Mesenteric fat pad (tissue), 1 donor: ENCODE data around the gene NTRK1. TPM values are rescaled to one million over a fixed set of nuclear protein-coding genes. Genes with fewer than 3 reads are reported as not detected.

ENCODE experiments used
- DNase-seq: peaks from one replicate; pipeline ENCODE4 v3.0.0-alpha.2; 2020; ENCODE audit warnings: low spot score
- total RNA-seq: library from RNA; stranded (reverse); fragmentation: NEBNext Ultra II Directional; extraction: Animal tissue kit (Norgen Biotek cat#: 25700); gene quantifications from one replicate; pipeline ENCODE4 v1.2.1, GENCODE V29; 2021
- donor health status: DM: yes; HTN: yes; CAD: no.

The NTRK1 gene
- total RNA-seq, 1 donor from 2014 or later: 1.8 TPM

GRCh38 chr1:156895927-156896326 is 35.3 kb downstream of the NTRK1 start:
- DNase-seq: no peak

DNA sequence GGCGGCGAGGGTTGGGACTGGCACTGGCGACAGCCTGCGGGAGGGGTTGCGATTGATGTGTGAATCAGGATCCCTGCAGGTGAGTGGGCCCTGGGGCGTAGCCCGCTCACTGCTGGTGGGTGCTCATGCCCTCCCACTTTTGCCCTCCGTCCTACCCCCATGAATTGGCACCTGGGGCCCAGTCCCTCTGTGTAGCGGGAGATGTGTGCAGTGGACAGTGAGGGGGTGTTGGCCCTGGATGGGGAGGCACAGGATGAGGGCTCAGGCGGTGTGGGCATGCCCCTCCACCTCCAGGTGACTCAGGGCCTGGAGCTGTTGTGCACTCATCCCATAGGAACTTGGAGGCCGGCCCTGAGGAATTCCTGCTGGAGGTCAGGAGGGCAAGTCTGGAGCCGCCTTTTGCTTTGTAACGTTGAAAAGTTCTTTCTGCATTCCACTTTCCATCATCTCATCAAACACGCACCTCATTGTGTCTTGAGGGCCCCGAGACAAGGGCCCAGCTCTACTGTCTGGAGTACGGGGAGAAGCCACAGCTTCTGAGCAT is 35.9 kb downstream of the NTRK1 start:
- DNase-seq: no peak

DNA sequence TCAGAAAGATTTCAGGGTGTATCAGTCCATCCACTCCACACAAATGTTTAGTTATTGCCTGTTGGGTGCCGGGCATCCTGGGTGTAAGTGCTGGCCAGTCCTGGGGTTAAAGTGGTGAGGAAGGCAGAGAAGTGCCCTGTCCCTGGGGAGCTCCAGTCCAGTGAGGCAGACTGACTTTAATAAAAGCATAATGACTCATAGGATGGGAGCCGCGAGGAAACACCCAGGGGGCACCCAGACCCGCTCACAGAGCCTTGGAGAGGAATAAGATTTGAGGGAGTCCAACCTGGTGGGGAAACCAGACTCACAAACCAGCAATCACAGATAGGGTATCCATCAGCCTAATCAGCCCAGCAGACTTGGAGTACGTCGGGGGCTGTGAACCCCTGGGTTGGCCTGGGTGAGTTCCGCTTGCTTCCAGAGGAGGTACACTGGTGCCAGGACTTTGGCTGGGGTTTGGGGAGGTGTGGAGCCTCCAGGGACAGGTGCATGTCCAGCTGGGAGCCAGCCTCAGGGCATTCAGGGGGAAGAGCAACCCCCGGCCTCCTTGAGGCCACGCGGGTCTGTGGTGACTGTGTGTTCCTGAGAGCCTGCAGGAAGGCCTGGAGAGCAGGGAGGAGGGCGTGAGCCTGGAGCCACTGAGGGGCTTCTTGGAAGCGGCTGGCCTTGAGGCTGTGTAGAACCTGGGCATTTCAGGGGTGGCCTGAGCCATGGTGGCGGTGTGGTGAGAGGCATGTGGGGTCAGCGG is 36.6 kb downstream of the NTRK1 start:
- no peak for DNase-seq

- no peak for DNase-seq
These were observed 37.5 kb downstream of the NTRK1 start for GRCh38 chr1:156898161-156898566.

- no peak for DNase-seq
These were observed 38.5 kb downstream of the NTRK1 start for GRCh38 chr1:156898971-156899664.

- no peak for DNase-seq
These were observed 39.5 kb downstream of the NTRK1 start for GRCh38 chr1:156899956-156900718.

DNA sequence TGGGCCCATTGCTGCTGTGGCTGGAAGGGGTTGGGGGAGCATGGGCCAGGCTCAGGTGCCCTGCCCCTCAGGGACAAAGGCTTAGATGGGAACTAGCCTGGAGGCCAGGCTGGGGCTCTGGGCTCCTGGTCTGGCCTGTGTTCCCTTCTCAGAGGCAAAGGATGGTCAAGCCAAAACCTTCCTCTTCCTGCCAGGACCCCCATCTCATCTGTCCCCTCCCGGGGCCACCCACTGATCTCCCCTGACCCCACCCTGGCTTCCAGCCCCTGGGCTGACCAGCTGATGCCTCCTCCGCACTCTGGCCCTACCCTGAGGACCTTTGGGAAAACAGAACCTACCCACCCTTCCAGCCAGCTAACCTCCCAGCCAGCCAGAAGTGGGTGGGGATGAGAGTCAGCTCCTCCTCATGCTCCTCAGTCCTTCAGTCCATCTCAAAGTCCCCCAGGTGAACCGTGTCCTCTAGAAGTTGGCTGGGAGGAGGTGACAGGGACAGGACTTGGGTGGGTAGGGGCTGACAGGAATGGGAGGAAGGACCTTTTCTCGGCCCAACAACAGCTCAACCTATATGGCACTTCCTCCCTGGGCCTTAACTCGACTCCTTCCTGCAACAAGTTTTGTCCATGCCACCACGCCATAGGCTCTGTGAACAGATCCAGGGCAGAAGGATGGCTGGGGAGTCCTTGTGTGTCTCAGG is 40.4 kb downstream of the NTRK1 start:
- no peak for DNase-seq

DNA sequence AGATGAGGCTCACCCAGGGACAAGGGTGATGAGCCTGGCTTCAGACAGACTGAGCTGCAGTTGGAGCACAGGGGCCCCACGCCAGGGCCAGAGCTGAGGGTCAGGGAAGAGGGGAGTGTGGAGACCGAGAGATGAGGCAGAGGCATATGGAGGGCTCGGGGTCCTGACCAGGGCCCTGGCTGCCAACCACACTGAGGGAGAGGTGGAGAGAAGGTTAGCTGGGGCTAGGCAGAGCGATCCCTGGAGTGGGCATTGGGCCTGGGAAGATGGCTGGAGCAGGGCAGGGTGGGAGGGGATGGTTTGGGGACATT is 40.9 kb downstream of the NTRK1 start:
- DNase-seq: no peak

- no peak for DNase-seq
These were observed 41.6 kb downstream of the NTRK1 start for GRCh38 chr1:156901966-156902915.

- DNase-seq: no peak
These were observed 42.8 kb downstream of the NTRK1 start for GRCh38 chr1:156903328-156904091.

GRCh38 chr1:156904187-156904959 is 43.7 kb downstream of the NTRK1 start:
- no peak for DNase-seq

DNA sequence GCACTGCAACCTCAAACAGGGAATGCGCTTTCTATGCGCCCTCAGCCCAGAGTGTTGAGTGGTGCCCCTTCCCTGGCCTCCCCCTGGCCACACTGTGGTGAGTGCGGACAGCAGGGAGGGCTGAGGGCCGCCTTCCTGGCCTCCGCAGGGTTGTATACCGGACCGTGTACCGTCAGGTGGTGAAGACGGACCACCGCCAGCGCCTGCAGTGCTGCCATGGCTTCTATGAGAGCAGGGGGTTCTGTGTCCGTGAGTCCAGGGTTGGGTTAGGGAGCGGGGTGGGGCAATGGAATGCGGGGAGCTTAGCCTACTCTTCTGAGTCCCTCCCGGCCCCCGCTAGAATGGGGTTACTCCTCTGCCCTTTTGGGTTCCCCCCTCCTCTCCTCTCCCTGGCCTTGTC is 44.5 kb downstream of the NTRK1 start:
- no peak for DNase-seq

DNA sequence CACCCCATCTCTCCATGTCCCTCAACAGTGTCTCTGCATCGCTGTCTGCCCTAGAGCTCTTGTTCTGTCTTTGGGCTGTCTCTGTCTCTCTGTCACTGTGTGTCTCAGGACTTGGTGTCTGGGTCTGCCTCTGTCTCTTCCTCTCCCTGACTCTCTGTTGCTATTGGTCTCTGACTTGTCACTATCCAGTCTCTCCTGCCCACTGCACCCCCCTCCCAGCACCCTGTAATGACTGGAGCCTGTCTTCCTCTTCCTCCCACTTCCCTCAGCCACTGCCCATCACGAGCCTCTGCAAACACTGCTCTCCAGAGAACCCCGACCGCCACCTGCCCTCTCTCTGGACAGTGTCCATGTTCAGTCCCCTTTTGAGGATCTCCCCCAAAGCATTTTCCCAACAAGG is 45.0 kb downstream of the NTRK1 start:
- no peak for DNase-seq

DNA sequence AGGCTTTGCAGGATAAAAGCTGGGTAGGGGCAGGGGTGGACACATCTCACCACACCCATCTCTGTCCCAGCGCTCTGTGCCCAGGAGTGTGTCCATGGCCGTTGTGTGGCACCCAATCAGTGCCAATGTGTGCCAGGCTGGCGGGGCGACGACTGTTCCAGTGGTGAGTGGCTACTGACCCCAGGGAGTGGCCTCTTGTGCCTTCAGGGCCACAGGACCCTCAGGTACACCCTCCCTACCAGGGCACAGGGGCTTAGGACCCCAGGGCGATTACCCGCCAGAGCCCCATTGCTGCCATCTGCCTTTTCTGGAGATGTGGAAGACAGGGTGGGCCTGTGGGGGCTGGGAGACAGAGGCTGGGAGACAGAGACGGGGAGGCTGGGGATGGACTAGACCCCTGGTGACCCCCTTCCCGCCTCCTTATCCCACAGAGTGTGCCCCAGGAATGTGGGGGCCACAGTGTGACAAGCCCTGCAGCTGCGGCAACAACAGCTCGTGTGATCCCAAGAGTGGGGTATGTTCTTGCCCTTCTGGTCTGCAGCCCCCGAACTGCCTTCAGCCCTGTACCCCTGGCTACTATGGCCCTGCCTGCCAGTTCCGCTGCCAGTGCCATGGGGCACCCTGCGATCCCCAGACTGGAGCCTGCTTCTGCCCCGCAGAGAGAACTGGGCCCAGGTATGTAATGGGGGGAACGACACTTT is 45.7 kb downstream of the NTRK1 start:
- DNase-seq: no peak

GRCh38 chr1:156908541-156908940 is 47.9 kb downstream of the NTRK1 start:
- DNase-seq: no peak

DNA sequence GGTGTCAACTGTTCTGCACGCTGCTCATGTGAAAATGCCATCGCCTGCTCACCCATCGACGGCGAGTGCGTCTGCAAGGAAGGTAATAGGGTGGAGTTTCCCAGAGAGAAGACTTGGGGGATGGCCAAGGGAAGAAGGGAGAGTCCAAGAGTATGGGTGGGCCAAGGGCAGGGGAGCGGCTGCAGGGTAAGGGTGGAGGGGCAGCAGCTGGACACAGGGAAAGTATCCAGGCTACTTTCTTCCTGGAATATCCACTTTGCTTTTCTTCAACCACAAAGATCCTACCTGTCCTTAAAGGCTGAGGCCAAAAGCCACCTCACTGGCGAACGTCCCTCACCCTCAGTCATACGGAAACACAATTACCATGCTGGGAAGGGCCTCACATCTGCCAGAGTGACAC is 48.3 kb downstream of the NTRK1 start:
- no peak for DNase-seq

GRCh38 chr1:156909671-156910070 is 49.0 kb downstream of the NTRK1 start:
- DNase-seq: no peak

DNA sequence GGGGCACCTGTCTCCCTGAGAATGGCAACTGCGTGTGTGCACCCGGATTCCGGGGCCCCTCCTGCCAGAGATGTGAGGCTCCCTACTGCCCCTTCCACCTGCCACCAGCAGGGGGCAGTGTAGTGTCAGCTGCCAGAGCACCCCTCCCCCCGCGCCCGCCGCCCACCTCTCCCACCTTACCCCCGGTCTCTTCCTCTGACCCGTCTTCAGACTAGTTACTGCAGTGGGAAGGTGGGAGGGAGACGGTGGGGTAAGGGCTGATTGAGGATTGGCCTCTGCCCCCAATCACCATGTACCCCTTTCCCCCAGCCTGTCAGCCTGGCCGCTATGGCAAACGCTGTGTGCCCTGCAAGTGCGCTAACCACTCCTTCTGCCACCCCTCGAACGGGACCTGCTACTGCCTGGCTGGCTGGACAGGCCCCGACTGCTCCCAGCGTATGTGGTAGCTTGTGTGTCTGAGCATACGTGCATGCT is 49.7 kb downstream of the NTRK1 start:
- DNase-seq: no peak
